OCI-LY7 (cell line): ENCODE results near the gene LEMD1.
"Not testable (repeated sequence)": the region's sequence is repeated elsewhere in the genome, so short reads cannot be mapped to it uniquely, and the experiment has no call there.

ENCODE experiments used
- CTCF ChIP-seq: fragments of 200-600 bp; sonication (generic); conservative IDR thresholded peaks from 2 replicates; pipeline ENCODE4 v1.5.1; 2014; ENCODE audit warnings: mild to moderate bottlenecking, antibody characterized with exemption, low read length, moderate library complexity, mixed read lengths
- EZH2phosphoT487 ChIP-seq: fragments of 200-600 bp; sonication (generic); IDR thresholded peaks from 2 replicates; pipeline ENCODE4 v1.6.1; 2018; ENCODE audit warnings: low read depth, borderline replicate concordance, mild to moderate bottlenecking, mixed run types, antibody characterized with exemption, low read length, moderate library complexity, mixed read lengths

GRCh38 chr1:205406252-205406651 is 15.6 kb downstream of the LEMD1 start:
- TF ChIP-seq CTCF, EZH2phosphoT487: not testable (repeated sequence)
